ENCODE data around the gene GALNTL6. TPM values are rescaled to one million over a fixed set of nuclear protein-coding genes. Genes with fewer than 3 reads are reported as not detected.

The GALNTL6 gene
- polyA plus RNA-seq, 1 donor from 2014 or later: 14.9 TPM

GRCh38 chr4:172983014-172983413, 1169.8 kb downstream of the GALNTL6 start:
- Histone ChIP-seq H3F3A (ENCODE audit: insufficient read depth, low read length, poor library complexity, severe bottlenecking) (no peaks in the 10 kb centered on the region), H2AFZ (ENCODE audit: low read depth, low read length) (no peak overlapping the region), H3K9ac (ENCODE audit: low read length) (no peak overlapping the region), H3K4me3 (ENCODE audit: low read length) (no peak overlapping the region), H4K20me1 (ENCODE audit: insufficient read depth) (no peaks in the 10 kb centered on the region), H3K9me3 (ENCODE audit: low read length) (no peaks in the 10 kb centered on the region), H3K27me3 (ENCODE audit: insufficient read depth, low read depth, low read length) (no peaks in the 10 kb centered on the region), H3K27ac (ENCODE audit: low read length) (no peak overlapping the region), H3K36me3 (ENCODE audit: insufficient read depth, low read length) (no peaks in the 10 kb centered on the region), H3K4me2 (ENCODE audit: low read length) (no peak overlapping the region), H3K79me2 (replicated peaks; ENCODE audit: insufficient read depth, low read length) (no peaks in the 10 kb centered on the region), H3K9me2 (ENCODE audit: insufficient read depth, low read length) (no peaks in the 10 kb centered on the region)
- TF ChIP-seq, protein P1, sequence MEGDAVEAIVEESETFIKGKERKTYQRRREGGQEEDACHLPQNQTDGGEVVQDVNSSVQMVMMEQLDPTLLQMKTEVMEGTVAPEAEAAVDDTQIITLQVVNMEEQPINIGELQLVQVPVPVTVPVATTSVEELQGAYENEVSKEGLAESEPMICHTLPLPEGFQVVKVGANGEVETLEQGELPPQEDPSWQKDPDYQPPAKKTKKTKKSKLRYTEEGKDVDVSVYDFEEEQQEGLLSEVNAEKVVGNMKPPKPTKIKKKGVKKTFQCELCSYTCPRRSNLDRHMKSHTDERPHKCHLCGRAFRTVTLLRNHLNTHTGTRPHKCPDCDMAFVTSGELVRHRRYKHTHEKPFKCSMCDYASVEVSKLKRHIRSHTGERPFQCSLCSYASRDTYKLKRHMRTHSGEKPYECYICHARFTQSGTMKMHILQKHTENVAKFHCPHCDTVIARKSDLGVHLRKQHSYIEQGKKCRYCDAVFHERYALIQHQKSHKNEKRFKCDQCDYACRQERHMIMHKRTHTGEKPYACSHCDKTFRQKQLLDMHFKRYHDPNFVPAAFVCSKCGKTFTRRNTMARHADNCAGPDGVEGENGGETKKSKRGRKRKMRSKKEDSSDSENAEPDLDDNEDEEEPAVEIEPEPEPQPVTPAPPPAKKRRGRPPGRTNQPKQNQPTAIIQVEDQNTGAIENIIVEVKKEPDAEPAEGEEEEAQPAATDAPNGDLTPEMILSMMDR (IDR thresholded peaks at IDR 0.05; ENCODE audit: poor library complexity, severe bottlenecking): no peak
- TF ChIP-seq RAD21 (conservative IDR thresholded peaks at IDR 0.05) (no peak), MXI1 (conservative IDR thresholded peaks at IDR 0.05; ENCODE audit: poor library complexity, severe bottlenecking) (no peak), EZH2 (IDR thresholded peaks at IDR 0.05; ENCODE audit: borderline replicate concordance, insufficient read depth, low read length, poor library complexity, severe bottlenecking) (no peak), EP300 (conservative IDR thresholded peaks at IDR 0.05; ENCODE audit: poor library complexity, severe bottlenecking) (no peak), POLR2AphosphoS5 (IDR thresholded peaks at IDR 0.05) (no peak), SMC3 (conservative IDR thresholded peaks at IDR 0.05; ENCODE audit: poor library complexity) (no peak), TAF1 (IDR thresholded peaks at IDR 0.05; ENCODE audit: low read depth) (no peak)
- TF ChIP-seq, protein P2, sequence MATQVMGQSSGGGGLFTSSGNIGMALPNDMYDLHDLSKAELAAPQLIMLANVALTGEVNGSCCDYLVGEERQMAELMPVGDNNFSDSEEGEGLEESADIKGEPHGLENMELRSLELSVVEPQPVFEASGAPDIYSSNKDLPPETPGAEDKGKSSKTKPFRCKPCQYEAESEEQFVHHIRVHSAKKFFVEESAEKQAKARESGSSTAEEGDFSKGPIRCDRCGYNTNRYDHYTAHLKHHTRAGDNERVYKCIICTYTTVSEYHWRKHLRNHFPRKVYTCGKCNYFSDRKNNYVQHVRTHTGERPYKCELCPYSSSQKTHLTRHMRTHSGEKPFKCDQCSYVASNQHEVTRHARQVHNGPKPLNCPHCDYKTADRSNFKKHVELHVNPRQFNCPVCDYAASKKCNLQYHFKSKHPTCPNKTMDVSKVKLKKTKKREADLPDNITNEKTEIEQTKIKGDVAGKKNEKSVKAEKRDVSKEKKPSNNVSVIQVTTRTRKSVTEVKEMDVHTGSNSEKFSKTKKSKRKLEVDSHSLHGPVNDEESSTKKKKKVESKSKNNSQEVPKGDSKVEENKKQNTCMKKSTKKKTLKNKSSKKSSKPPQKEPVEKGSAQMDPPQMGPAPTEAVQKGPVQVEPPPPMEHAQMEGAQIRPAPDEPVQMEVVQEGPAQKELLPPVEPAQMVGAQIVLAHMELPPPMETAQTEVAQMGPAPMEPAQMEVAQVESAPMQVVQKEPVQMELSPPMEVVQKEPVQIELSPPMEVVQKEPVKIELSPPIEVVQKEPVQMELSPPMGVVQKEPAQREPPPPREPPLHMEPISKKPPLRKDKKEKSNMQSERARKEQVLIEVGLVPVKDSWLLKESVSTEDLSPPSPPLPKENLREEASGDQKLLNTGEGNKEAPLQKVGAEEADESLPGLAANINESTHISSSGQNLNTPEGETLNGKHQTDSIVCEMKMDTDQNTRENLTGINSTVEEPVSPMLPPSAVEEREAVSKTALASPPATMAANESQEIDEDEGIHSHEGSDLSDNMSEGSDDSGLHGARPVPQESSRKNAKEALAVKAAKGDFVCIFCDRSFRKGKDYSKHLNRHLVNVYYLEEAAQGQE (IDR thresholded peaks at IDR 0.05; ENCODE audit: borderline replicate concordance): no peak

DNA sequence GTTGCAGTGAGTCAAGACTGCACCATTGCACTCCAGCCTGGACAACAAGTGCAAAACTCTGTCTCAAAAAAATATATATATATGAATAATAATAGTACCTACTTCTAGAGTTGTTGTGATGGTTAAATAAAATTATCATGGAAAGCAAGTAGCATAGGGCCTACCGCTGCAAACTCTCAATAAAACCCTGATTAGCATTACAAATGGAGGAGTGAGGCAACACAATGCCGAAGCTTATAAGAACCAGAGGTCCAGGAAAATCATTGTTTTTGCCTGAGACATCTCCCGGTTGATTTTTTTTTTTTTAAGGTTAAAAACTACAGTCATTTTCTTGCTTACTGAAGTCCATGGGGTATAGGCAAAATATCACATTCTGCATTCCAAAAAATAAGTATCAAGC, 1170.4 kb downstream of the GALNTL6 start:
- Histone ChIP-seq H2AFZ (ENCODE audit: low read depth, low read length) (no peak overlapping the region), H3F3A (ENCODE audit: insufficient read depth, low read length, poor library complexity, severe bottlenecking) (no peaks in the 10 kb centered on the region), H3K36me3 (ENCODE audit: insufficient read depth, low read length) (no peaks in the 10 kb centered on the region), H3K27ac (ENCODE audit: low read length) (no peak overlapping the region), H3K9ac (ENCODE audit: low read length) (no peak overlapping the region), H3K79me2 (replicated peaks; ENCODE audit: insufficient read depth, low read length) (no peaks in the 10 kb centered on the region), H3K4me2 (ENCODE audit: low read length) (no peak overlapping the region), H3K9me3 (ENCODE audit: low read length) (no peaks in the 10 kb centered on the region), H4K20me1 (ENCODE audit: insufficient read depth) (no peaks in the 10 kb centered on the region), H3K9me2 (ENCODE audit: insufficient read depth, low read length) (no peaks in the 10 kb centered on the region), H3K4me3 (ENCODE audit: low read length) (no peak overlapping the region), H3K27me3 (ENCODE audit: insufficient read depth, low read depth, low read length) (no peaks in the 10 kb centered on the region)
- TF ChIP-seq TAF1 (IDR thresholded peaks at IDR 0.05; ENCODE audit: low read depth) (no peak), RAD21 (conservative IDR thresholded peaks at IDR 0.05) (no peak), EP300 (conservative IDR thresholded peaks at IDR 0.05; ENCODE audit: poor library complexity, severe bottlenecking) (no peak), EZH2 (IDR thresholded peaks at IDR 0.05; ENCODE audit: borderline replicate concordance, insufficient read depth, low read length, poor library complexity, severe bottlenecking) (no peak), SMC3 (conservative IDR thresholded peaks at IDR 0.05; ENCODE audit: poor library complexity) (no peak)
- TF ChIP-seq, protein P2 (IDR thresholded peaks at IDR 0.05; ENCODE audit: borderline replicate concordance): no peak
- TF ChIP-seq, protein P1 (IDR thresholded peaks at IDR 0.05; ENCODE audit: poor library complexity, severe bottlenecking): no peak
